Measurements from ENCODE around the gene ADGRV1.

ADGRV1 gene

DNA sequence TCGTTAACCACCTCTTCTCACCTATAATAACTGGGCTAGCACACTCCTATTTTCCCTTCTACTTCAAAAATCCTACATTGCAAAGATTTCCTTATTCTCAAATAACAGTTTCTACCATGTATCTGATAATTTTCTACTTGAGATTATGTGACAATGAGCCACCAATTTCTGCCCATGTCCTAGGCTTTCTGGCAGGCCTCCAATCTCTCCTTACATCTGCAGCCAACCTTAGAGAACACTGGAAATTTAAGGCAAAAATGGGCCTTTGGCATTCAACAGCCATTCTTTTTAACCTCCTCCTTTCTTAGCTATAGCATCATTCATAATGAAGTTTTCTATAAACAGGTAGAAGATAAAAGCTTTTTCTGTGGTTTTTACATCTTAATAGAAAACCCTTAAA, 599.4 kb downstream of the ADGRV1 start:
- Histone ChIP-seq H3K27me3 (ENCODE audit: control insufficient read depth, insufficient read depth, low read length) (no peaks in the 10 kb centered on the region), H3K4me3 (ENCODE audit: low read length) (no peak overlapping the region), H3K4me1 (ENCODE audit: control insufficient read depth, low read depth, low read length) (peaks cover 3% of the 10 kb centered on the region), H3K36me3 (ENCODE audit: control insufficient read depth, low read depth, low read length) (peaks cover 5% of the 10 kb centered on the region), H3K9ac (ENCODE audit: low read length) (no peak overlapping the region), H3K27ac (ENCODE audit: low read length) (no peak overlapping the region), H3K9me3 (ENCODE audit: control insufficient read depth, low read depth, low read length) (no peaks in the 10 kb centered on the region)

DNA sequence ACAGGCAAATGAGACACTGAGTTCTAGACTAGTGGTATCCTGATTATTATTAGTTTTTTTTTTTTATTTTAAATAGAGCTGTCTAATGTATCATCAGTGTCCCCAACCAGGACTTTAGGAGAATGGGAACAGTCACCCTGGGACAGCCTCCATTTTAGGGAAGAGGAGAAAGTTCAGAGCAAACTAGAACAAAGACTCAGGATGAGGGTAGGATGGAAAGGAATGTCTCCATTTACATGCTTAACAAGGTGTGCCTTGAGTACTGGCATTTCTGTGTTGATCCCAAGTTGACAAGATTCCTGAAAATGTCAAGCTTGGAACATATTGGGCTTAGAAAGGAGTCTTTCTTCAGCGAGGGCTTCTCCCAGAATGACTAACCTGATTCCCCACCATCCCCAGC, 601.0 kb downstream of the ADGRV1 start:
- no peaks in the 10 kb centered on the region for H3K27me3 ChIP-seq (ENCODE audit: control insufficient read depth, insufficient read depth, low read length)
- peaks cover 12% of the 10 kb centered on the region for H3K36me3 ChIP-seq (ENCODE audit: control insufficient read depth, low read depth, low read length)
- H3K4me1 ChIP-seq (ENCODE audit: control insufficient read depth, low read depth, low read length) = peaks cover 3% of the 10 kb centered on the region
- no peak overlapping the region for H3K27ac ChIP-seq (ENCODE audit: low read length)
- H3K4me3 ChIP-seq (ENCODE audit: low read length) = no peak overlapping the region
- no peaks in the 10 kb centered on the region for H3K9me3 ChIP-seq (ENCODE audit: control insufficient read depth, low read depth, low read length)
- no peak overlapping the region for H3K9ac ChIP-seq (ENCODE audit: low read length)

DNA sequence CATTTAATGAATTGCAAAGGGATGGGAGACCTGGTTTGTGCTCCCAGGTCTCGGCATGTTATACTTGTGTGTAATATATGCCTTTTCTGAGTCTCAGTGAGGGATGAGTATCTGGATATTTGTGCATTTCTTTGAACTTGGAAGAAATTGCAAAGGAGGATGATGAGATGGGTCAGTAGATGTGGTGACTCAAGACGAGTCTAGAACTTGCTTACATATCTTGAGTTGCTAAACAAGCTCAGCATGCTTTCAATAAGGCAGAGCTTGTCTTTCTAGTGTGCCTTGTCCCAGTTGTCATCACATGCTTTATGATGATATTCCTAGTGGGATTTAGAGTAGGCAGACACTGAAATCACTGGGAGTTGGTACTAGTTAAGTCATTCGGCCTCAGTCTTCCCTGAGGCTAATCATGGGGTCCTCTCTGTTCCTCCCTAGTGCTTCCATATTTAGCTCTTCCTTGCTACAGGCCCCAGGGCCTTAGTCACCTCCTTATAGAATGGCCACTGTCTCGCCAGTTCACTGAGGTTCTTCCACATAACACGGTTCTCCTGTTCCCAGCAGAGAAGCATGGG, 602.2 kb downstream of the ADGRV1 start:
- no peak overlapping the region for H3K9ac ChIP-seq (ENCODE audit: low read length)
- no peaks in the 10 kb centered on the region for H3K27me3 ChIP-seq (ENCODE audit: control insufficient read depth, insufficient read depth, low read length)
- H3K36me3 ChIP-seq (ENCODE audit: control insufficient read depth, low read depth, low read length) = peaks cover 12% of the 10 kb centered on the region
- no peak overlapping the region for H3K27ac ChIP-seq (ENCODE audit: low read length)
- peaks cover 3% of the 10 kb centered on the region for H3K4me1 ChIP-seq (ENCODE audit: control insufficient read depth, low read depth, low read length)
- H3K9me3 ChIP-seq (ENCODE audit: control insufficient read depth, low read depth, low read length) = no peaks in the 10 kb centered on the region
- no peak overlapping the region for H3K4me3 ChIP-seq (ENCODE audit: low read length)

DNA sequence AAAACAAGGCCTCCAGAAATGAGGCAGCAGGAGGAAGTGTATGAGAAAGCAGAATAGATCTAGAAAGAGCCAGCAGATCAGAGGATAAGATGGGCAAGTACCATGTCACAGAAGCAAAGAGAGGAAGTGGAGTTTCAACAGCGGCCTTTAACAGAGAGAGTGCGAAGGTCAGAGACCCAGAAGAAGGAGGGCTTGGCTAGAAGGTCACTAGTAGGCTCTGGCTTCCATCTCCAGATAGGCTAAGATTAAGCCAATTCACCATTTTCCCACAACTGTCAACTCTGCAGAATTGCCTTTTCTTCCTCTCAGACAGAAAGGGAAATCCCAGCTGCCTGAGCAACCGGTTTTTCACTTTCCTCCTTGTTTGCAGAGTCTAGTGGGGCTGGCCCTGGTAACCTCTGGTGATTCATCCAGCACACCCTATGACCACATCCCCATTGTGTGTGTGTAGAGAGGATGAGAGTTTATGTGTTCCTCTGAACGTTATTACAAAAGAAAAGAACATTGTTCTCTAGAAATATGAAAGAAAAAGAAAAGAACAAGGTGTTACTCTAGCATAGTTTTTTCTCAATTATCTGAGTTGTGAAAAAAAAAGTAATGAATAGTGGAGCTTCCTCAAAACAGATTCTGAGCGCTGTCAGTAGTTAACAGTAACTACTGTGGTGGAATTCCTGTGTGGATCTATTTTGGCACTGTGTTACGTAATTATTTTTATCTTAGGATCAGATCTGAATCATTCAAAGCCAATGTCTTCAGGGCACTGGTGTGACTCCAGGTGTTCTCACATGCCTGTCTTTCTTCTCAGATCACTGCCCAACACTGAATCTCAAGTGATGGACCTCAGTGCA, 604.2 kb downstream of the ADGRV1 start:
- Histone ChIP-seq H3K27me3 (ENCODE audit: control insufficient read depth, insufficient read depth, low read length) (no peaks in the 10 kb centered on the region), H3K9me3 (ENCODE audit: control insufficient read depth, low read depth, low read length) (no peaks in the 10 kb centered on the region), H3K9ac (ENCODE audit: low read length) (no peak overlapping the region), H3K27ac (ENCODE audit: low read length) (no peak overlapping the region), H3K4me1 (ENCODE audit: control insufficient read depth, low read depth, low read length) (peaks cover 3% of the 10 kb centered on the region), H3K4me3 (ENCODE audit: low read length) (no peak overlapping the region), H3K36me3 (ENCODE audit: control insufficient read depth, low read depth, low read length) (peaks cover 12% of the 10 kb centered on the region)

DNA sequence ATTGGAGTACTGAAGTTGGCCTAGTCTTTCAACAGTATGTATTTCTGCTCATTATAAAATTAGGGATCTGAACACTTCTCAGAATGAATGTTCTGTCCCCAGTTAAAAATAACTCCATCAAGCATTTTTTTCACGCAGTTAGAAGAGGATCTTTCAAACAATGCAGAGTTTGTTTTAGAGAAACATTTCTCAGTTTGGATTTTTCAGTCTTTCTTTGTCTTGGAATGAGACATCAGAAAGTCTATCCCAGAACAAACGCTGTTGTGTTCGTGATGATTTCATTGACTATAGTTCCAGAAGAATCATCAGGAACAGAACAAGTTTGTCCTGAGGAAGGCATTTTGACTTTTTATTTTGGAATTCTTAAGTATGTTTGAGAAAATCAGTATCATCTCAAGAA, 605.8 kb downstream of the ADGRV1 start:
- no peaks in the 10 kb centered on the region for H3K27me3 ChIP-seq (ENCODE audit: control insufficient read depth, insufficient read depth, low read length)
- H3K36me3 ChIP-seq (ENCODE audit: control insufficient read depth, low read depth, low read length) = peaks cover 7% of the 10 kb centered on the region
- no peaks in the 10 kb centered on the region for H3K9me3 ChIP-seq (ENCODE audit: control insufficient read depth, low read depth, low read length)
- H3K4me1 ChIP-seq (ENCODE audit: control insufficient read depth, low read depth, low read length) = peaks cover 3% of the 10 kb centered on the region
- no peak overlapping the region for H3K27ac ChIP-seq (ENCODE audit: low read length)
- no peak overlapping the region for H3K4me3 ChIP-seq (ENCODE audit: low read length)
- H3K9ac ChIP-seq (ENCODE audit: low read length) = no peak overlapping the region

DNA sequence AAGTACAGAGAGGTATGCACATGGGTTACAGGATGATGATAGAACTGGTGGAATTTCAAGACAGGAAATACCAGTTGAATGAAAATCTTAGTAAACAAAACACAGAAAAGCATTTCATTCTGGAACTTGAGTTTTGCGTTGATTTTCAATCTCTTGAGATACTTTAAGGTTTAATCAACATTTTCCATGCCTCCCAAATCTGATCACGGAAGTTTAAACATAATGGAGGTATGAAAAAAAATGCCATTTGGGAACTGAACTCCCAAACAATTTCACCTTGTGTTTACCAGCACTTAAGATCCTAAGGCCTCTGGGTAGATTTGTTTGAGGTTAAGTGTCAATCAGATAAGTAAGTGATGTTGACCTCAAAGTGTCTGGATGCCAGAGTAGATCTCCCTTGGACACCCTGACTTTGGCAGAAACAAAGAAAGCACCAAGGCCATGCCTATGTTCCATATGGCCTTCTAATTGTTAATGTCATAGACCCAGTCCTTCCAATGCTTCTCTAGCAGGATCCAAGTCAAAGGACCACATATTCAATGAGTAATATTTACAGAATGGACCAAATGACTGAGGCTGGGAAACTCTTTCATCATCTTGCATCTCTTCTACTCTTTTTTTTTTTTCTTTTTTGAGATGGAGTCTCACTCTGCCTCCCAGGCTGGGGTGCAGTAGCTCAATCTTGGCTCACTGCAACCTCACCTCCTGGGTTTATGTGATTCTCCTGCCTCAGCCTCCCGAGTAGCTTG, 607.6 kb downstream of the ADGRV1 start:
- Histone ChIP-seq H3K4me1 (ENCODE audit: control insufficient read depth, low read depth, low read length) (peaks cover 6% of the 10 kb centered on the region), H3K9ac (ENCODE audit: low read length) (no peak overlapping the region), H3K27ac (ENCODE audit: low read length) (no peak overlapping the region), H3K27me3 (ENCODE audit: control insufficient read depth, insufficient read depth, low read length) (no peaks in the 10 kb centered on the region), H3K4me3 (ENCODE audit: low read length) (no peak overlapping the region), H3K9me3 (ENCODE audit: control insufficient read depth, low read depth, low read length) (no peaks in the 10 kb centered on the region), H3K36me3 (ENCODE audit: control insufficient read depth, low read depth, low read length) (peaks cover 7% of the 10 kb centered on the region)

DNA sequence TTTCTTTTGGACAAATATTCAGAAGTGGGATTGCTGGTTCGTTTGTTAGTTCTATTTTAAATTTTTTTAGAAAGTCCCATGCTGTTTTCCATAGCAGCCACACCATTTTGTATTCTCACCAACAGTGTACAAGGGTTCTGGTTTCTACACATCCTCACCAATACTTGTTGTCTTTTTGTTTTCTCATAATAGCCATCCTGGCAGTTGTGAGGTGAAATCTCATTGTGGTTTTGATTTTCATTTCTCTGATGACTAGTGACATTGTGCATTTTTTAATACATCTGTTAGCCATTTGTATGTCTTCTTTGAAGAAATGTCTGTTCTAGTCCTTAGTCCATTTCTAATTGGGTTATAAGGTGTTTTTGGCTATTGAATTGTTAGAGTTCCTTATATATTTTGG, 610.3 kb downstream of the ADGRV1 start:
- H3K9ac ChIP-seq (ENCODE audit: low read length) = no peak overlapping the region
- no peaks in the 10 kb centered on the region for H3K9me3 ChIP-seq (ENCODE audit: control insufficient read depth, low read depth, low read length)
- H3K27ac ChIP-seq (ENCODE audit: low read length) = no peak overlapping the region
- H3K4me3 ChIP-seq (ENCODE audit: low read length) = no peak overlapping the region
- H3K27me3 ChIP-seq (ENCODE audit: control insufficient read depth, insufficient read depth, low read length) = no peaks in the 10 kb centered on the region
- peaks cover 9% of the 10 kb centered on the region for H3K4me1 ChIP-seq (ENCODE audit: control insufficient read depth, low read depth, low read length)
- peaks cover 5% of the 10 kb centered on the region for H3K36me3 ChIP-seq (ENCODE audit: control insufficient read depth, low read depth, low read length)

DNA sequence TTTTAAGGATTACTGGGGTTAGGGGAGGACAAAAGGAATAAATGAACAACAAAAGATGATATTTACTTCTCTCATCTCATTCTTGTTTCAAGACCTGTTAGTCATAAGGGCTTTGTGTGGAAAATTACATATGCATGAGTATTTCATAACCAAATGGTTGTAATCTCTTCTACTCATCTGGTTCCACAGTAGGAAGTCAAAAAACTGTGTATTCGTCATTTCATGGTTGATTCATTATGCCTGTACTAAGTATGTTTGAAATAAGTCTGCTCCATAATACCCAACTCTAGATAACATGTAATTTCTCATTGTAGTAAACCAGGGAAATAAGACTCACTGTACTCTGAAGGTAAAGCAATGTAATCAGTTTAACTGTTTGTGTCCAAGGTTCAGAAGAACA, 611.7 kb downstream of the ADGRV1 start:
- no peak overlapping the region for H3K4me3 ChIP-seq (ENCODE audit: low read length)
- H3K27ac ChIP-seq (ENCODE audit: low read length) = no peak overlapping the region
- peaks cover 9% of the 10 kb centered on the region for H3K4me1 ChIP-seq (ENCODE audit: control insufficient read depth, low read depth, low read length)
- H3K9ac ChIP-seq (ENCODE audit: low read length) = no peak overlapping the region
- no peaks in the 10 kb centered on the region for H3K27me3 ChIP-seq (ENCODE audit: control insufficient read depth, insufficient read depth, low read length)
- no peaks in the 10 kb centered on the region for H3K9me3 ChIP-seq (ENCODE audit: control insufficient read depth, low read depth, low read length)
- H3K36me3 ChIP-seq (ENCODE audit: control insufficient read depth, low read depth, low read length) = no peaks in the 10 kb centered on the region

DNA sequence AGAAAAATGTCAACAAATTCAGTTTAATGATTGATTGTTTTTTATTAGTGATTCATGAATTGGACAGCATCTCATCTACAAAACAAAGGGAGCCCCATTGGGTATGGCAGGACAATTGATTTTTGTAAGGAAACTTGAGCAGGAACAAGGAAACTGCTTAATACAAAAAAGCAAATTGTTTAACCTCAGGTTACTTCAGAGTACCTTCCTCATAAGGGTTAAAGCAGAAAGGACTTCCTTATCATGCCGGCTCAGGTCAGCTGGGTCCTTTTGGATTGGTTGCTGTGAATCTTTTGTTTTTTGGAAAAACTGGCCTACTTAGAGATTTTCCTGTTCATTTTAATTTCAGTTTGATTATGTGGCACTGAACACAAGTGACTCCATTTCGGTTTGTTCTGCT, 612.7 kb downstream of the ADGRV1 start:
- H3K27ac ChIP-seq (ENCODE audit: low read length) = no peak overlapping the region
- H3K4me1 ChIP-seq (ENCODE audit: control insufficient read depth, low read depth, low read length) = peaks cover 14% of the 10 kb centered on the region
- no peak overlapping the region for H3K4me3 ChIP-seq (ENCODE audit: low read length)
- no peaks in the 10 kb centered on the region for H3K36me3 ChIP-seq (ENCODE audit: control insufficient read depth, low read depth, low read length)
- no peaks in the 10 kb centered on the region for H3K9me3 ChIP-seq (ENCODE audit: control insufficient read depth, low read depth, low read length)
- H3K27me3 ChIP-seq (ENCODE audit: control insufficient read depth, insufficient read depth, low read length) = no peaks in the 10 kb centered on the region
- H3K9ac ChIP-seq (ENCODE audit: low read length) = no peak overlapping the region

DNA sequence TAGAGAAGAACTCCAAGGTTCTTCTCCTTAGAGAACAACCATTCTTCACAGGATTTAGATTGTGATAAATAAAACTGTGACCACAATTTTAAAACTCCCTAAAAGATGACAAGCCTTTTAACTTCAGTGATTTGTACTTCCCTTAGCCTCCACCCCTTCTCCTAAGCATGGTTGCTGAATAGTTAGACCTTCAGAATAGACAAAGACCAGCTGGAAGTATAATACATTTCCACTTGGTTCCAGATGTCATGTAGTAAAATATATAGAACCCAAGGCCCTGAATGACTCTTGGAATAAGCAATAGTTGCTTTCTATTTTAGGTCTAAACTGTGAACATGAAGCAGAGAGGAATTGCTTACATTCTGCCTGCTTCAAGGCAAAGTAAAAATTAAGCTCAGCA, 615.8 kb downstream of the ADGRV1 start:
- no peaks in the 10 kb centered on the region for H3K36me3 ChIP-seq (ENCODE audit: control insufficient read depth, low read depth, low read length)

DNA sequence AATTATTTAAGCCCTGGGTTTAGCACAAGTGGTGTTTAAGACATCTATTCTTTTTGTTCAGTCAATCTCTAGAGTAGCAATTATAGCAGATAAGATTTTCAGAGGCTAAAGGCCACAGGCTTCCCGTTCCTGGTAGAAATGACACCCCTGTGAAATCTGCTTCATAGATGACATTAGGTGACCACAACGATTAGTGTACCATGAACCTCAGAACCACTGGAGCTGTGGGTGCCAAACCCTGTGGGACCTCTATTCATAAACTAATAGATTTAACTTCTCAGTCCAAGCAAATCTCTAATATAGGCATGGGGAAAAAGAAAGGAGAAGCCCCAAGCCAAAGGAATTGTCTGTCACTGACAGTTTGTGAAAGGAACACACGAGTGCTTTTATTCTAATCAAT, 617.1 kb downstream of the ADGRV1 start:
- Histone ChIP-seq H3K9me3 (ENCODE audit: control insufficient read depth, low read depth, low read length) (no peaks in the 10 kb centered on the region), H3K4me3 (ENCODE audit: low read length) (no peak overlapping the region), H3K36me3 (ENCODE audit: control insufficient read depth, low read depth, low read length) (no peaks in the 10 kb centered on the region), H3K27me3 (ENCODE audit: control insufficient read depth, insufficient read depth, low read length) (no peaks in the 10 kb centered on the region), H3K9ac (ENCODE audit: low read length) (no peak overlapping the region), H3K27ac (ENCODE audit: low read length) (no peak overlapping the region), H3K4me1 (ENCODE audit: control insufficient read depth, low read depth, low read length) (peaks cover 13% of the 10 kb centered on the region)

More for the DNA sequence above, 615.8 kb downstream of the ADGRV1 start:
- Histone ChIP-seq H3K9ac (ENCODE audit: low read length) (no peak overlapping the region), H3K27me3 (ENCODE audit: control insufficient read depth, insufficient read depth, low read length) (no peaks in the 10 kb centered on the region), H3K9me3 (ENCODE audit: control insufficient read depth, low read depth, low read length) (no peaks in the 10 kb centered on the region), H3K4me1 (ENCODE audit: control insufficient read depth, low read depth, low read length) (peaks cover 17% of the 10 kb centered on the region), H3K27ac (ENCODE audit: low read length) (no peak overlapping the region), H3K4me3 (ENCODE audit: low read length) (no peak overlapping the region)

Measured in iPS-18a (cell line).